Epithelial cell of esophagus (primary cell): Measurements from ENCODE around the gene COG7.
"Not testable (repeated sequence)": the region's sequence is repeated elsewhere in the genome, so short reads cannot be mapped to it uniquely, and the experiment has no call there.

Experiments
- DNase-seq: peaks from one replicate; pipeline ENCODE4 v3.0.0; 2010; ENCODE audit warnings: low read depth
- H3K4me3 ChIP-seq: 2 replicates; pipeline ENCODE4 v1.5.1; 2011; ENCODE audit warnings: mild to moderate bottlenecking, low read length, control low read depth
- CTCF ChIP-seq: IDR thresholded peaks from 2 replicates; pipeline ENCODE4 v1.5.1; 2011; ENCODE audit warnings: low read depth, mild to moderate bottlenecking, low read length, control low read depth, inconsistent platforms; ENCODE audit not compliant: insufficient read depth; ENCODE audit errors: missing control alignments

COG7 gene

DNA sequence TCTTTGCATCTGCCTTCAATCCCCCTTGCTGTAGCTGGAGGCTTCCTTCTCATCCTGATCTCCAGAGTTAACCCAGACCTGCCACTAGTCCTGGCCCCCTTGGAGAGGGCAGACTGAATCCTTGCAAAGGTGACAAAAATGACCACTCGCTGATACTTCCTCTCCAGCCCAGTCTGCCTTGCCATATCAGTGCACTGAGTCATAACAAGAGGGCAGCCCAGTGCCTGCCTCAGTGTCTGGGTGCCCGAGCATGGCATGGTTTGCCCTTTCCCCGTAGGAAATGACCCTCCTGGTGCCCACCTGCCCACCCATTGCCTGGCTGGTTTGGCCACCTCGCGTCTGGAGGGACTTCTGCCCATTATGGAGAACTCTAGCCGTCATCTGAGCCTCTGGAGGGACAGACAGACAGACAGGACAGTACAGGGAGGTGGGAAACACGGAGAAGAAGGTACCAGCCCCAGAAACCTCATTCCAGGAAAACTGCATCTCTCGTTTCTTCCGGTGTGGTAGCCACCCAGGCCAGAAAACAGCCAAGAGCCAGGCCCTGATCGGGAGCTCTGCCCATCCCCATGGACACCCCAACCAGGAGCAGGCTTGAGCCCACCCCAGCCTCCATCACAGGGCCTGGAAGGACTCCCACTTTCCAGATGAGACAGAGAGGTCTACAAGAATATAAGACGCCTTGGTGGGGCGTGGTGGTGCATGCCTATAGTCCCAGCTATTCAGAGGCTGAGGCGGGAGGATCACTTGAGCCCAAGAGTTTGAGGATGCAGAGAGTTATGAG, 79.4 kb downstream of the COG7 start:
- no peak for DNase-seq
- no peak overlapping the region for H3K4me3 ChIP-seq
- TF ChIP-seq CTCF, result no peak

DNA sequence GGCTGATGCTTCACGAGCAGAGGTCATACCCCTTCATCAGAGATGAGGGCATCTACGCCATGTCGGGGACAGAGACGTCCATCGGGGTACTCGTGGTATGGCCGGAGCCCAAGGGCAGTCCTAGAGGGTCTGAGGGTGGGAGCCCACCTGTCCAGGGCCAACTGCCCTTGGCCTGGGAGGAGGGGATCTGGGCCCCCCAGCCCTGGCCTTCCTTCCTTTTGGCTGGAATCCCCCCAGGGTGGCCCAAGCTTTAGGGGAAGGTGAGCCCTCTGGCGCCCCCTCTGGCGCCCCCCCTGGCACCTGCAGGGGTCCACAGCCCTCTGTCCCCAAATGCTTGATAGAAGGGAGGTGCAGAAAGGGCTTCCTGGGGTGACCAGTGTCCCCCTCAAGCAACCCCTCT, 81.6 kb downstream of the COG7 start:
- DNase-seq, result no peak
- TF ChIP-seq CTCF, result no peak
- H3K4me3 ChIP-seq, result no peak overlapping the region

DNA sequence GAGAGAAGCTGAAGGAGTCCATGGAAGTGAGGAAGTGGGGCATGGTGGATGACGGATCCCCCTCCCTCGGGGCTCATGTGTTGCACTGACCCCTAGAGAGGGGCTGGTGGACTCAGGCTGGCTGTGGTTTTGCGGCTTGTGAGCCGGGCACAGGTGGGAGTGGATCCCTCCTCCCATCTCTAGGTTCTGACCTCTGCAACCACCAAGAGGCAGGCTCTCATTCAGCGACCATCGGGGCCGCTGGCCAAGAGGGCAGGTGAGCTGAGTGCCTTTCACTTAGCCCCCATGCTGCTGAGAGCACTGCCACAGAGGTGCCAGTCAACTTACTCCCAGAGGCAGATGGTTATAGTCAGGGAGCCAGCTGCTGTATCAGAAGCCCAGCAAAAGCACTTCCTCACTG, 83.6 kb downstream of the COG7 start:
- no peak overlapping the region for H3K4me3 ChIP-seq
- no peak for TF ChIP-seq CTCF
- DNase-seq, result no peak

DNA sequence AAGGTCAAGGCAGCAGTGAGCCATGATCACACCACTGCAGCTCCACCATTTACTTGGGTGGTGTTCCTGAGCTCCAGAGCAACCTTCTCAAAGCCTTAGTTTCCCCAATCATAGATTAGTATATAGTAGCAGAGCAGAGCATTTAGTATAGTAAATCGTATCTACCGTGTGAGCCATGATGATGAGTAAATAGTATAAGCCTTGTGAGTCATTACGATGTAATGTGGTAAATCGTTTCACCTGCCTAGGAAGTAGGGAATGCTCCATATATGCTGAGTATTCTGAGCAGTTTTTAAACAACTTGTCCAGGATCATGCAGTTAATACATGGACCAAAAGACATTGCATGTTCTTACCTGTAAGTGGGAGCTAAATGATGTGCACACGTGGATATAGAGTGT, 84.5 kb downstream of the COG7 start:
- no peak overlapping the region for H3K4me3 ChIP-seq
- TF ChIP-seq CTCF, result no peak
- peak; percentile 76 for DNase-seq

GRCh38 chr16:23367988-23368387, 85.0 kb downstream of the COG7 start:
- DNase-seq, result no peak
- TF ChIP-seq CTCF, result no peak
- no peak overlapping the region for H3K4me3 ChIP-seq

DNA sequence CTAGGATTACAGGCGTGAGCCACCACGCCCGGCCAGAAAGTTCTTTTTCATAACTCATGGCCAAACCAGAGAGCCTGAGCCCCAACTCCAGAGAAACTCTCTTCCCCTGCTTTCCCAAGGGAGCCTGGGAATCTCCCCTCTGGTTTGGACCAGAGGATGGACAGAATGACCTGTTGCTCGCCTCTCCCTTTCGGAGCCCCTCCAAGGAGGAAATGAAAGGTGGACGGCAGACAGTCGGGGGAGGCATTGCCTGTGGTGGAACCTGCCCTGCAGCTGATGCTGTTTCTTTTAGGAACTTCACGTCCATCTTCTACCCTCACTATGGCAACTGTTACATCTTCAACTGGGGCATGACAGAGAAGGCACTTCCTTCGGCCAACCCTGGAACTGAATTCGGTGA, 85.4 kb downstream of the COG7 start:
- DNase-seq, result no peak
- TF ChIP-seq CTCF, result no peak
- H3K4me3 ChIP-seq, result no peak overlapping the region

- DNase-seq, H3K4me3 ChIP-seq: not testable (repeated sequence)
Observed at GRCh38 chr16:23366341-23366740, 86.6 kb downstream of the COG7 start.
